Mesenchymal stem cell (in vitro differentiated cells and primary cell): Measurements from ENCODE around the gene PCDHA3.
"Not testable (repeated sequence)": the region's sequence is repeated elsewhere in the genome, so short reads cannot be mapped to it uniquely, and the experiment has no call there.

ENCODE experiments used
- DNase-seq: peaks from one replicate; pipeline ENCODE4 v3.0.0-alpha.2; 2013
- H2AFZ ChIP-seq: one replicate; pipeline ENCODE4 v1.6.1; 2013; ENCODE audit warnings: low read depth, mild to moderate bottlenecking, control low read depth, inconsistent platforms, low read length, moderate library complexity
- H2AK5ac ChIP-seq: 2 replicates; pipeline ENCODE4 v1.6.1; 2013; ENCODE audit warnings: low read length, moderate library complexity, mild to moderate bottlenecking, inconsistent platforms; ENCODE audit not compliant: severe bottlenecking
- H2BK120ac ChIP-seq: one replicate; pipeline ENCODE4 v1.6.1; 2013; ENCODE audit warnings: low read depth, mild to moderate bottlenecking, inconsistent platforms, low read length, moderate library complexity
- H2BK12ac ChIP-seq, 2 experiments: one replicate each; pipeline ENCODE4 v1.6.1; 2013; ENCODE audit warnings: inconsistent platforms in 2 of 2, low read length in 2 of 2, mild to moderate bottlenecking in 2 of 2, moderate library complexity in 2 of 2, control low read depth in 1 of 2
- H2BK15ac ChIP-seq: one replicate; pipeline ENCODE4 v1.6.1; 2013; ENCODE audit warnings: mild to moderate bottlenecking, low read depth, inconsistent platforms; ENCODE audit not compliant: poor library complexity, severe bottlenecking
- H2BK5ac ChIP-seq: 2 replicates; pipeline ENCODE4 v1.6.1; 2013; ENCODE audit warnings: low read depth, mild to moderate bottlenecking, low read length, control low read depth, inconsistent platforms; ENCODE audit not compliant: poor library complexity, severe bottlenecking
- H3K14ac ChIP-seq, 2 experiments: one replicate each; pipeline ENCODE4 v1.6.1; 2013; ENCODE audit warnings: inconsistent platforms in 2 of 2, low read length in 2 of 2, control low read depth in 1 of 2, mild to moderate bottlenecking in 1 of 2, moderate library complexity in 1 of 2
- H3K18ac ChIP-seq, 2 experiments: one replicate each; pipeline ENCODE4 v1.6.1; 2013; ENCODE audit warnings: inconsistent platforms in 2 of 2, low read length in 2 of 2, control low read depth in 1 of 2, low read depth in 1 of 2, mild to moderate bottlenecking in 1 of 2
- H3K23ac ChIP-seq, 2 experiments: one replicate each; pipeline ENCODE4 v1.6.1; 2013; ENCODE audit warnings: inconsistent platforms in 2 of 2, low read length in 2 of 2, mild to moderate bottlenecking in 2 of 2, moderate library complexity in 2 of 2, control low read depth in 1 of 2
- H3K27ac ChIP-seq: 2 replicates; pipeline ENCODE4 v1.5.1; 2013; ENCODE audit warnings: mild to moderate bottlenecking, moderate library complexity, low read length, control low read depth, inconsistent platforms; ENCODE audit not compliant: poor library complexity, severe bottlenecking
- H3K27me3 ChIP-seq, 2 experiments: 2 replicates each; pipeline versions ENCODE4 v1.6.1 to v1.7.0; 2013; ENCODE audit warnings: low read length in 2 of 2, mild to moderate bottlenecking in 2 of 2, moderate library complexity in 2 of 2, control low read depth in 1 of 2, inconsistent platforms in 1 of 2; ENCODE audit not compliant: control insufficient read depth in 1 of 2, insufficient read depth in 1 of 2
- H3K36me3 ChIP-seq, 2 experiments: 2 replicates each; pipeline versions ENCODE4 v1.6.1 to v1.7.0; 2013; ENCODE audit warnings: low read length in 2 of 2, control low read depth in 1 of 2, inconsistent platforms in 1 of 2, low read depth in 1 of 2, mild to moderate bottlenecking in 1 of 2; ENCODE audit not compliant: insufficient read depth in 2 of 2, control insufficient read depth in 1 of 2
- H3K4ac ChIP-seq, 2 experiments: one replicate each; pipeline ENCODE4 v1.6.1; 2013; ENCODE audit warnings: inconsistent platforms in 2 of 2, low read length in 2 of 2, mild to moderate bottlenecking in 2 of 2, moderate library complexity in 2 of 2, control low read depth in 1 of 2, low read depth in 1 of 2
- H3K4me1 ChIP-seq: 2 replicates; pipeline ENCODE4 v1.6.1; 2013; ENCODE audit warnings: low read depth, low read length, control low read depth; ENCODE audit not compliant: control insufficient read depth, insufficient read depth
- H3K4me2 ChIP-seq: 2 replicates; pipeline ENCODE4 v1.6.1; 2013; ENCODE audit warnings: low read length, mild to moderate bottlenecking, inconsistent platforms; ENCODE audit not compliant: poor library complexity, severe bottlenecking
- H3K4me3 ChIP-seq, 2 experiments: 2 replicates each; pipeline versions ENCODE4 v1.5.1 to v1.7.0; 2013; ENCODE audit warnings: low read length in 2 of 2, mild to moderate bottlenecking in 2 of 2, control low read depth in 1 of 2, low read depth in 1 of 2; ENCODE audit not compliant: insufficient read depth in 1 of 2
- H3K79me1 ChIP-seq: replicated peaks from 2 replicates; pipeline ENCODE4 v1.6.1; 2013; ENCODE audit warnings: mild to moderate bottlenecking, control low read depth, low read length, inconsistent platforms; ENCODE audit not compliant: poor library complexity, severe bottlenecking
- H3K9ac ChIP-seq: 2 replicates; pipeline ENCODE4 v1.7.0; 2013; ENCODE audit warnings: mild to moderate bottlenecking, low read length, moderate library complexity
- H3K9me3 ChIP-seq: 2 replicates; pipeline ENCODE4 v1.7.0; 2013; ENCODE audit warnings: mild to moderate bottlenecking, low read length; ENCODE audit not compliant: control insufficient read depth
- H4K8ac ChIP-seq: one replicate; pipeline ENCODE4 v1.6.1; 2013; ENCODE audit warnings: inconsistent platforms, mild to moderate bottlenecking, low read length, moderate library complexity
- H4K91ac ChIP-seq: one replicate; pipeline ENCODE4 v1.6.1; 2013; ENCODE audit warnings: mild to moderate bottlenecking, low read length, inconsistent platforms
- WGBS: methylation state at CpG from one replicate; pipeline ENCODE4 v1.1.7; 2013; ENCODE audit warnings: mixed read lengths; 5-methylcytosine and 5-hydroxymethylcytosine counted together

The PCDHA3 gene

DNA sequence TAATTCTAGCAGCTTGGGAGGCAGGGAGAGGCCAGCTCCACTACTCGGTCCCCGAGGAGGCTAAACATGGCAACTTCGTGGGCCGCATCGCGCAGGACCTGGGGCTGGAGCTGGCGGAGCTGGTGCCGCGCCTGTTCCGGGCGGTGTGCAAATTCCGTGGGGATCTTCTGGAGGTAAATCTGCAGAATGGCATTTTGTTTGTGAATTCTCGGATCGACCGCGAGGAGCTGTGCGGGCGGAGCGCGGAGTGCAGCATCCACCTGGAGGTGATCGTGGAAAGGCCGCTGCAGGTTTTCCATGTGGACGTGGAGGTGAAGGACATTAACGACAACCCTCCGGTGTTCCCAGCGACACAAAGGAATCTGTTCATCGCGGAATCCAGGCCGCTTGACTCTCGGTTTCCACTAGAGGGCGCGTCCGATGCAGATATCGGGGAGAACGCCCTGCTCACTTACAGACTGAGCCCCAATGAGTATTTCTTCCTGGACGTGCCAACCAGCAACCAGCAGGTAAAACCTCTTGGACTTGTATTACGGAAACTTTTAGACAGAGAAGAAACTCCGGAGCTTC lies 33.7 kb downstream of the PCDHA3 start:
- H3K18ac ChIP-seq, H3K9ac ChIP-seq, H3K4me1 ChIP-seq, H2AK5ac ChIP-seq, H3K23ac ChIP-seq, H2BK120ac ChIP-seq, DNase-seq, H4K8ac ChIP-seq, H3K27me3 ChIP-seq, H3K14ac ChIP-seq, H2BK5ac ChIP-seq, H3K27ac ChIP-seq, H2AFZ ChIP-seq, H4K91ac ChIP-seq, H3K4ac ChIP-seq, H3K4me2 ChIP-seq, H2BK15ac ChIP-seq, H2BK12ac ChIP-seq, H3K79me1 ChIP-seq: not testable (repeated sequence)
- WGBS, result 98% methylated on average over 22 of the region's 38 CpGs
- peak overlapping the region in 1 of 2 experiments; percentile 53 for H3K4me3 ChIP-seq
- peaks cover 0 to 21% of the 10 kb centered on the region in 2 experiments for H3K36me3 ChIP-seq
- peaks cover 45% of the 10 kb centered on the region for H3K9me3 ChIP-seq

DNA sequence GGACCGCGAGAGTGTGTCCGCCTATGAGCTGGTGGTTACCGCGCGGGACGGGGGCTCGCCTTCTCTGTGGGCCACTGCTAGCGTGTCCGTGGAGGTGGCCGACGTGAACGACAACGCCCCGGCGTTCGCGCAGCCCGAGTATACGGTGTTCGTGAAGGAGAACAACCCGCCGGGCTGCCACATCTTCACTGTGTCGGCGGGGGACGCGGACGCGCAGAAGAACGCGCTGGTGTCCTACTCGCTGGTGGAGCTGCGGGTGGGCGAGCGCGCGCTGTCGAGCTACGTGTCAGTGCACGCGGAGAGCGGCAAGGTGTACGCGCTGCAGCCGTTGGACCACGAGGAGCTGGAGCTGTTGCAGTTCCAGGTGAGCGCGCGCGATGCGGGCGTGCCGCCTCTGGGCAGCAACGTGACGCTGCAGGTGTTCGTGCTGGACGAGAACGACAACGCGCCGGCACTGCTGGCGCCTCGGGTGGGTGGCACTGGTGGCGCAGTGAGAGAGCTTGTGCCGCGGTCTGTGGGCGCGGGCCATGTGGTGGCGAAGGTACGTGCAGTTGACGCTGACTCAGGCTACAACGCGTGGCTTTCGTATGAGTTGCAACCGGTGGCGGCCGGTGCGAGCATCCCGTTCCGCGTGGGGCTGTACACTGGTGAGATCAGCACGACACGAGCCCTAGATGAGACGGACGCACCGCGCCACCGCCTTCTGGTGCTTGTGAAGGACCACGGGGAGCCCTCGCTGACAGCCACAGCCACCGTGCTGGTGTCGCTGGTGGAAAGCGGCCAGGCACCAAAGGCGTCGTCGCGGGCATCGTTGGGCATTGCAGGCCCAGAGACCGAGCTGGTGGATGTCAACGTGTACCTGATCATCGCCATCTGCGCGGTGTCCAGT lies 35.0 kb downstream of the PCDHA3 start:
- H3K36me3 ChIP-seq, result peaks cover 0 to 13% of the 10 kb centered on the region in 2 experiments
- no peaks in the 10 kb centered on the region for H3K4me1 ChIP-seq
- no peak overlapping the region for H3K27ac ChIP-seq

DNA sequence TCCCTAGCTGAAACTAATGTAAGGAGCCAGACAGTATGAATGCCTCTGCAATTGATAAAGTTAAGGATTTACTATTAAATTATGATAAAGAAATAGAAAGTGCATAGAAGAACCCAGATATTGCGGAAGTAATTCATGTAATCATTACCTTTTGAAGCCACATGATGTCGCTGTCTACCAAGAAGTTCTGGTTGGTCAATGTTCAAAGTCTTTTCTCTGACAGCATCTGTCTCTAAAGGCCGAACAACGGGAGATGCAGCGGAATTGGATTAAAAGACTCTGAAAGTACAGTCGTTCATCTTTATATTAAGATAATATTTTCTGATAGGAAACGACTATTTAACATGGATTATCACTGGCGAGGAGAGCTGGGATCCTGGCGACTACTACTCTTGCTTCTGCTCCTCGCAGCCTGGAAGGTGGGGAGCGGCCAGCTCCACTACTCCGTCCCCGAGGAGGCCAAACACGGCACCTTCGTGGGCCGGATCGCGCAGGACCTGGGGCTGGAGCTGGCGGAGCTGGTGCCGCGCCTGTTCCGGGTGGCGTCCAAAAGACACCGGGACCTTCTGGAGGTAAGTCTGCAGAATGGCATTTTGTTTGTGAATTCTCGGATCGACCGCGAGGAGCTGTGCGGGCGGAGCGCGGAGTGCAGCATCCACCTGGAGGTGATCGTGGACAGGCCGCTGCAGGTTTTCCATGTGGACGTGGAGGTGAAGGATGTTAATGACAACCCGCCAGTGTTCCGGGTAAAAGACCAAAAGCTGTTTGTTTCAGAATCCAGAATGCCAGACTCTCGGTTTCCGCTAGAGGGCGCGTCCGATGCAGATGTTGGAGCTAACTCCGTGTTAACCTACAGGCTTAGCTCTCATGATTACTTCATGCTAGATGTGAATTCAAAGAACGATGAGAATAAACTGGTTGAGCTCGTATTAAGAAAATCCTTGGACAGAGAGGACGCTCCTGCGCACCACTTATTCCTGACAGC lies 40.4 kb downstream of the PCDHA3 start, which contains the start of gene PCDHA8:
TSS of gene PCDHA8 (plus strand) at position 210 of the 985 bp plus-strand sequence. CDS start at position 345, 135 bp downstream.
- no peak within 1 kb of the TSS for H3K18ac ChIP-seq
- peak; percentile 55 for DNase-seq
- WGBS, result 69% methylated on average over 45 of the region's 47 CpGs
- no peak within 1 kb of the TSS for H3K27ac ChIP-seq
- no peaks in the 10 kb centered on the region for H3K27me3 ChIP-seq
- peaks cover 0 to 14% of the 10 kb centered on the region in 2 experiments for H3K36me3 ChIP-seq
- peak within 1 kb of the TSS; percentile 55 for H3K4me2 ChIP-seq
- H2BK5ac ChIP-seq, result no peak within 1 kb of the TSS
- no peak within 1 kb of the TSS for H2AK5ac ChIP-seq
- H2BK12ac ChIP-seq, result no peak within 1 kb of the TSS
- no peak within 1 kb of the TSS for H2AFZ ChIP-seq
- H3K4ac ChIP-seq, result no peak within 1 kb of the TSS
- H3K4me1 ChIP-seq, result no peaks in the 10 kb centered on the region
- no peak within 1 kb of the TSS for H3K23ac ChIP-seq
- no peak within 1 kb of the TSS for H2BK15ac ChIP-seq
- no peak within 1 kb of the TSS for H3K14ac ChIP-seq
- H3K79me1 ChIP-seq, result no peaks in the 10 kb centered on the region
- H3K9me3 ChIP-seq, result peaks cover 39% of the 10 kb centered on the region
- no peak within 1 kb of the TSS for H4K91ac ChIP-seq
- no peak within 1 kb of the TSS for H4K8ac ChIP-seq
- no peak within 1 kb of the TSS for H3K9ac ChIP-seq
- H2BK120ac ChIP-seq, result no peak within 1 kb of the TSS
- H3K4me3 ChIP-seq, result peak within 1 kb of the TSS in 1 of 2 experiments; percentile 36

More for the DNA sequence above, 35.0 kb downstream of the PCDHA3 start:
- peaks cover 46% of the 10 kb centered on the region for H3K9me3 ChIP-seq
- no peak overlapping the region for H3K4ac ChIP-seq
- no peak overlapping the region for H3K4me2 ChIP-seq
- H3K9ac ChIP-seq, result no peak overlapping the region
- no peak for DNase-seq
- H4K91ac ChIP-seq, result no peak overlapping the region
- H2BK12ac ChIP-seq, result no peak overlapping the region
- H3K79me1 ChIP-seq, result peaks cover 3% of the 10 kb centered on the region
- H3K4me3 ChIP-seq, result no peak overlapping the region
- no peak overlapping the region for H2AFZ ChIP-seq
- H2BK120ac ChIP-seq, result no peak overlapping the region
- H3K18ac ChIP-seq, result no peak overlapping the region
- no peak overlapping the region for H3K14ac ChIP-seq
- whole genome bisulfite sequencing, result 98% methylated on average over 103 of the region's 103 CpGs
- H2BK15ac ChIP-seq, result no peak overlapping the region
- no peak overlapping the region for H4K8ac ChIP-seq
- H2BK5ac ChIP-seq, result no peak overlapping the region
- no peaks in the 10 kb centered on the region for H3K27me3 ChIP-seq
- H2AK5ac ChIP-seq, result no peak overlapping the region
- no peak overlapping the region for H3K23ac ChIP-seq
